Astrocyte (in vitro differentiated cells and primary cell): ENCODE results near the gene FEZF1. TPM values are rescaled to one million over a fixed set of nuclear protein-coding genes. Genes with fewer than 3 reads are reported as not detected.

ENCODE experiments used
- DNase-seq: peaks from one replicate; pipeline ENCODE4 v3.0.0-alpha.2; 2010; ENCODE audit warnings: low read depth
- FAIRE-seq: peaks from 2 replicates; lab custom pipeline; 2011; peaks lifted over from hg19 to GRCh38; lab: Jason Lieb, UNC
- H2AFZ ChIP-seq: 2 replicates; pipeline ENCODE4 v1.6.0; 2012; ENCODE audit warnings: low read depth, low read length, inconsistent platforms
- H3K27ac ChIP-seq: 2 replicates; pipeline ENCODE4 v1.5.1; 2011; ENCODE audit warnings: low read depth, low read length, inconsistent platforms
- H3K27me3 ChIP-seq: 2 replicates; pipeline ENCODE4 v1.6.0; 2011; ENCODE audit warnings: low read length, inconsistent platforms; ENCODE audit not compliant: insufficient read depth
- H3K36me3 ChIP-seq: 2 replicates; pipeline ENCODE4 v1.5.1; 2011; ENCODE audit warnings: low read length, inconsistent platforms; ENCODE audit not compliant: insufficient read depth
- H3K4me1 ChIP-seq: 2 replicates; pipeline ENCODE4 v1.5.1; 2011; ENCODE audit warnings: low read length, inconsistent platforms; ENCODE audit not compliant: insufficient read depth
- H3K4me2 ChIP-seq: 2 replicates; pipeline ENCODE4 v1.6.0; 2012; ENCODE audit warnings: low read length, inconsistent platforms
- H3K4me3 ChIP-seq: 2 replicates; pipeline ENCODE4 v1.5.1; 2011; ENCODE audit warnings: low read depth, mild to moderate bottlenecking, low read length, inconsistent platforms; ENCODE audit not compliant: insufficient read depth
- H3K79me2 ChIP-seq: 2 replicates; pipeline ENCODE4 v1.6.0; 2012; ENCODE audit warnings: mild to moderate bottlenecking, low read length, inconsistent platforms; ENCODE audit not compliant: insufficient read depth
- H3K9ac ChIP-seq: 2 replicates; pipeline ENCODE4 v1.6.0; 2012; ENCODE audit warnings: mild to moderate bottlenecking, low read length, inconsistent platforms
- H3K9me3 ChIP-seq: 2 replicates; pipeline ENCODE4 v1.5.1; 2012; ENCODE audit warnings: low read depth, mild to moderate bottlenecking, low read length, inconsistent platforms; ENCODE audit not compliant: insufficient read depth
- H4K20me1 ChIP-seq: 2 replicates; pipeline ENCODE4 v1.6.0; 2012; ENCODE audit warnings: low read length, inconsistent platforms; ENCODE audit not compliant: insufficient read depth
- H3K27ac Mint-ChIP-seq: one replicate; pipeline ENCODE4 v1.8.0; 2021; ENCODE audit warnings: mild to moderate bottlenecking, mixed read lengths; ENCODE audit not compliant: unreplicated experiment
- H3K27me3 Mint-ChIP-seq: one replicate; pipeline ENCODE4 v1.8.0; 2021; ENCODE audit warnings: low read depth, mixed read lengths; ENCODE audit not compliant: unreplicated experiment
- H3K36me3 Mint-ChIP-seq: one replicate; pipeline ENCODE4 v1.8.0; 2021; ENCODE audit warnings: low read depth, mixed read lengths; ENCODE audit not compliant: unreplicated experiment
- H3K4me1 Mint-ChIP-seq: one replicate; pipeline ENCODE4 v1.8.0; 2021; ENCODE audit warnings: low read depth, mixed read lengths; ENCODE audit not compliant: unreplicated experiment
- H3K4me3 Mint-ChIP-seq: one replicate; pipeline ENCODE4 v1.8.0; 2021; ENCODE audit warnings: mild to moderate bottlenecking, moderate library complexity, mixed read lengths; ENCODE audit not compliant: unreplicated experiment
- H3K9me3 Mint-ChIP-seq: one replicate; pipeline ENCODE4 v1.8.0; 2021; ENCODE audit warnings: mild to moderate bottlenecking, mixed read lengths; ENCODE audit not compliant: unreplicated experiment
- EZH2 ChIP-seq: IDR thresholded peaks from 2 replicates; pipeline ENCODE4 v1.6.1; 2012; ENCODE audit warnings: mild to moderate bottlenecking, low read length, inconsistent platforms; ENCODE audit not compliant: insufficient read depth
- total RNA-seq: library from RNA; stranded (reverse); gene quantifications from 2 replicates; pipeline ENCODE4 v1.2.1, GENCODE V29; 2021
- TF ChIP-seq, protein P1 (sequence below): IDR thresholded peaks from 2 replicates; pipeline ENCODE4 v1.5.1; 2011; ENCODE audit warnings: low read depth, mild to moderate bottlenecking, inconsistent platforms, low read length, moderate library complexity; ENCODE audit not compliant: insufficient read depth

The FEZF1 gene
- total RNA-seq, 1 donor from 2014 or later: 0.61 TPM

GRCh38 chr7:122314284-122314683 lies 9.7 kb upstream of the FEZF1 start:
- no peak for DNase-seq
- Histone ChIP-seq H2AFZ (no peak overlapping the region), H3K79me2 (no peaks in the 10 kb centered on the region), H3K9ac (no peak overlapping the region), H3K4me3 (no peak overlapping the region), H3K4me2 (no peak overlapping the region), H3K4me1 (peaks cover 10% of the 10 kb centered on the region), H3K27ac (no peak overlapping the region), H3K36me3 (no peaks in the 10 kb centered on the region), H3K9me3 (peaks cover 3% of the 10 kb centered on the region), H4K20me1 (no peaks in the 10 kb centered on the region), H3K27me3 (peaks cover 93% of the 10 kb centered on the region)
- H3K9me3 Mint-ChIP-seq: peaks cover 4% of the 10 kb centered on the region
- H3K4me3 Mint-ChIP-seq: no peak overlapping the region
- FAIRE-seq: no peak
- no peak overlapping the region for H3K27ac Mint-ChIP-seq
- H3K4me1 Mint-ChIP-seq: peaks cover 4% of the 10 kb centered on the region
- peaks cover 5% of the 10 kb centered on the region for H3K36me3 Mint-ChIP-seq
- H3K27me3 Mint-ChIP-seq: peaks cover 84% of the 10 kb centered on the region
- TF ChIP-seq EZH2: no peak
- TF ChIP-seq, protein P1, sequence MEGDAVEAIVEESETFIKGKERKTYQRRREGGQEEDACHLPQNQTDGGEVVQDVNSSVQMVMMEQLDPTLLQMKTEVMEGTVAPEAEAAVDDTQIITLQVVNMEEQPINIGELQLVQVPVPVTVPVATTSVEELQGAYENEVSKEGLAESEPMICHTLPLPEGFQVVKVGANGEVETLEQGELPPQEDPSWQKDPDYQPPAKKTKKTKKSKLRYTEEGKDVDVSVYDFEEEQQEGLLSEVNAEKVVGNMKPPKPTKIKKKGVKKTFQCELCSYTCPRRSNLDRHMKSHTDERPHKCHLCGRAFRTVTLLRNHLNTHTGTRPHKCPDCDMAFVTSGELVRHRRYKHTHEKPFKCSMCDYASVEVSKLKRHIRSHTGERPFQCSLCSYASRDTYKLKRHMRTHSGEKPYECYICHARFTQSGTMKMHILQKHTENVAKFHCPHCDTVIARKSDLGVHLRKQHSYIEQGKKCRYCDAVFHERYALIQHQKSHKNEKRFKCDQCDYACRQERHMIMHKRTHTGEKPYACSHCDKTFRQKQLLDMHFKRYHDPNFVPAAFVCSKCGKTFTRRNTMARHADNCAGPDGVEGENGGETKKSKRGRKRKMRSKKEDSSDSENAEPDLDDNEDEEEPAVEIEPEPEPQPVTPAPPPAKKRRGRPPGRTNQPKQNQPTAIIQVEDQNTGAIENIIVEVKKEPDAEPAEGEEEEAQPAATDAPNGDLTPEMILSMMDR: no peak

DNA sequence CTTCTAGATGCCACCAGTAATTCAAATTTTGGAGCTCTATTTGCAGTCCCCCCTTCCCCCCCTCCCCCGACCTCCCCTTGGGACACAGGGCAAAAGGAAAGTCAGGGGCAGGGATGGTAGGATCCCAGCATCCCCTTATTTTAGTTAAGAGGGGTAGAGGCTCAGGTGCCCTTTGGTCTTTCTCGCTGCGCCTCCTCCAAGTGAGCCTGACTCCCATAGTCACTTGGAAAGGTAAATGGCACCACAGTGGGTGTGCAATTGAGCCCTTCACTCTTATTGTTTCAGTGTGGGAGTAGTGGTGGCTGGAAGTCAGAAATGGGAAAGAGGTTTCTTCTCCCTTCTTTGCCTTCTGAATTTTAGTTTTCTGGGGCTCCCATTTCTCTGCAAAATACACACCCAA lies 8.2 kb upstream of the FEZF1 start:
- Histone ChIP-seq H4K20me1 (peaks cover 5% of the 10 kb centered on the region), H3K9me3 (peaks cover 3% of the 10 kb centered on the region), H3K4me1 (peaks cover 10% of the 10 kb centered on the region), H2AFZ (no peak overlapping the region), H3K4me3 (no peak overlapping the region), H3K79me2 (no peaks in the 10 kb centered on the region), H3K36me3 (no peaks in the 10 kb centered on the region), H3K4me2 (no peak overlapping the region), H3K27me3 (peaks cover 98% of the 10 kb centered on the region), H3K9ac (no peak overlapping the region), H3K27ac (no peak overlapping the region)
- Mint-ChIP-seq H3K4me1 (peaks cover 4% of the 10 kb centered on the region), H3K27me3 (peaks cover 85% of the 10 kb centered on the region), H3K36me3 (peaks cover 5% of the 10 kb centered on the region), H3K4me3 (no peak overlapping the region), H3K27ac (no peak overlapping the region), H3K9me3 (peaks cover 4% of the 10 kb centered on the region)
- TF ChIP-seq EZH2: no peak
- TF ChIP-seq, protein P1: no peak
- FAIRE-seq: no peak
- no peak for DNase-seq

- Histone ChIP-seq H3K9ac (no peak overlapping the region), H3K4me2 (peak overlapping the region; percentile 62), H3K4me1 (peaks cover 10% of the 10 kb centered on the region), H3K27ac (no peak overlapping the region), H3K27me3 (peaks cover 98% of the 10 kb centered on the region), H2AFZ (no peak overlapping the region), H3K79me2 (no peaks in the 10 kb centered on the region), H3K36me3 (no peaks in the 10 kb centered on the region), H3K4me3 (no peak overlapping the region), H3K9me3 (peaks cover 3% of the 10 kb centered on the region), H4K20me1 (peaks cover 5% of the 10 kb centered on the region)
- no peak overlapping the region for H3K4me3 Mint-ChIP-seq
- peaks cover 5% of the 10 kb centered on the region for H3K36me3 Mint-ChIP-seq
- H3K27me3 Mint-ChIP-seq: peaks cover 84% of the 10 kb centered on the region
- FAIRE-seq (no peak), DNase-seq (no peak)
- no peak overlapping the region for H3K27ac Mint-ChIP-seq
- peaks cover 4% of the 10 kb centered on the region for H3K4me1 Mint-ChIP-seq
- peaks cover 4% of the 10 kb centered on the region for H3K9me3 Mint-ChIP-seq
- TF ChIP-seq EZH2: peak; percentile 40
- TF ChIP-seq, protein P1: no peak
These were observed 7.3 kb upstream of the FEZF1 start for GRCh38 chr7:122311734-122312450.
